SHP77 (cell line): Measurements from ENCODE around the gene LTB.
A peak's percentile ranks its signal among the peaks of the same experiment; 100 is the strongest.

Experiments used
- DNase-seq, 2 experiments: peaks; one replicate each; lab custom pipeline; 2025; lab: John Stamatoyannopoulos, UW

The LTB gene

GRCh38 chr6:31582230-31582643, at the start of gene LTB:
Gene LTB, minus strand, starts transcription at chr6:31582424. Its CDS starts 7 bp downstream, at chr6:31582417.
- DNase-seq = no peak

DNA sequence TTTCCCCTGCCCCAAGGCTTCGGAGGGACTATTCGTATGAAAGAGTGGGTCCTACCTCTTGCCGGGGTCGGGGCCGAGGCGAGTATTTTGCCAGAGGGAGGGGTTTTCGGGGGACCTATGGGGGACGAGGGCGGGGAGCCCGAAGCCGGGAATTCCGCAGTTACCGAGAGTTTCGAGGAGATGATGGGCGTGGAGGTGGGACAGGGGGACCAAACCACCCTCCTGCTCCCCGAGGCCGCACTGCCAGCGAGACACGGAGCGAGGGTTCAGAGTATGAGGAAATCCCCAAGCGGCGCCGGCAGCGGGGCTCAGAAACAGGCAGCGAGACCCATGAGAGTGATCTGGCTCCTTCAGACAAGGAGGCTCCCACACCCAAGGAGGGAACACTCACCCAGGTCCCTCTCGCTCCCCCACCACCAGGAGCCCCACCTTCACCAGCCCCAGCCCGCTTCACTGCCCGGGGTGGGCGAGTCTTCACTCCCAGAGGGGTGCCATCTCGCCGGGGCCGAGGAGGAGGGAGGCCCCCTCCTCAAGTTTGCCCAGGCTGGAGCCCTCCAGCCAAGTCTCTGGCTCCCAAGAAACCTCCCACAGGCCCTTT, 49.6 kb upstream of the LTB start:
- DNase-seq = no peak

DNA sequence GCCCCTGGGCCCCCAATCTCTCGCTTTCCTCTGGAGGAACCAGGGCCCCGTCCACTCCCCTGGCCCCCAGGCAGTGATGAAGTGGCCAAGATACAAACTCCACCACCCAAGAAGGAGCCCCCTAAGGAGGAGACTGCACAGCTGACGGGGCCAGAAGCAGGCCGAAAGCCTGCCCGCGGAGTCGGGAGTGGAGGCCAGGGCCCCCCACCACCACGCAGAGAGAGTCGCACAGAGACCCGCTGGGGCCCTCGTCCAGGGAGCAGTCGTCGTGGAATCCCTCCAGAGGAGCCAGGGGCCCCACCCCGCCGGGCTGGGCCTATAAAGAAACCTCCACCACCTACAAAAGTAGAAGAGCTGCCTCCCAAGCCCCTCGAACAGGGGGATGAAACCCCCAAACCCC, 49.0 kb upstream of the LTB start:
- no peak for DNase-seq

GRCh38 chr6:31630177-31630934, 48.1 kb upstream of the LTB start:
- DNase-seq = no peak

- DNase-seq = no peak
Measured at GRCh38 chr6:31629014-31629413, 46.8 kb upstream of the LTB start.

DNA sequence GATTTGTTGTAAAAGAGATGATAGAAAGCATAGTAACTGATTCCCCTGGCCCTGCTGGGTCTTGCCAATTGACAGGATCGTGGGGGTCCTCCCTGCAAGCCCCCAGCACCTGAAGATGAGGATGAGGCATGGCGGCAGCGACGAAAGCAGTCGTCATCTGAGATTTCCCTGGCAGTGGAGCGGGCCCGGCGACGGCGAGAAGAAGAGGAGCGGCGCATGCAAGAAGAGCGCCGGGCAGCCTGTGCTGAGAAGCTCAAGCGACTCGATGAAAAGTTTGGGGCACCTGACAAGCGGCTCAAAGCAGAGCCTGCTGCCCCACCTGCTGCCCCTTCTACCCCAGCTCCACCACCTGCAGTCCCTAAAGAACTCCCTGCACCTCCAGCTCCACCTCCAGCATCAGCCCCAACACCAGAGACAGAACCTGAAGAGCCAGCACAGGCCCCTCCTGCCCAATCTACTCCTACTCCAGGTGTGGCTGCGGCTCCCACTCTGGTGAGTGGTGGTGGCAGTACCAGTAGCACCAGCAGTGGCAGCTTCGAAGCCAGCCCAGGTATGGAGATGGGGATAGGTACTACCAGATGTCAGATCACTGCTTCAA, 45.6 kb upstream of the LTB start:
- no peak for DNase-seq

- DNase-seq = no peak
Measured at GRCh38 chr6:31626952-31627351, 44.7 kb upstream of the LTB start.

GRCh38 chr6:31624070-31624469, 41.8 kb upstream of the LTB start:
- no peak for DNase-seq

GRCh38 chr6:31622684-31623091, 40.5 kb upstream of the LTB start:
- DNase-seq = no peak

- no peak for DNase-seq
Measured at GRCh38 chr6:31621991-31622390, 39.8 kb upstream of the LTB start.

DNA sequence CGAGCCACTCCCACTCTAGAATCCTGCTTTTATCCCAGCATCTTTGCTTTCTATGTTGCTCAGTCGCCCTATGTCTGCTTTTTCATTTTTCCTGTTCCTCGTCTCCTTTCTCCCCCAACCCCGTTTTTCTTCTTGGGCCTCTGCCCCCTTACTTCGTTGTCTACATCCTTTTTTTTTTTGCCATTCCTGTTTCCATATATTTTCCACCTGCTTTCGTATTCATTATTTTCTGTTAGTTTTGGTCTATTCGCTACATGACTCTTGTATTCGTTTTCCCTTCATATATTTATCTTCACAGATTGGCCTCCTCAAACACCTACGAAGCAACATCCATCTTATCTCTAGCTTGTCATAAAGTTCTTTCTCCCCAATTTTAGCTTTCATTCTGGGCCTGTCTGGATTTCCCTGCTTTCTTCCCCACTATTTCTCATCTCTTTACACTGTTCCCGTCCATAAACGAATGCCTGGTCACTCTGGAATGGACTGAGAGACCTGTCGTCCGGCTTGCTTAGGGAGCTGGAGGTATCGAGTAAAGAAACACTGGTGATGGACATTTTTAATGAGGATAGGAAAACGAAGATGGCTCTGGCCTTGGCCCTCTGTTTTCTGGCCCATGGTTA, 39.2 kb upstream of the LTB start:
- no peak for DNase-seq

- DNase-seq = peak; percentile 40 to 79
Measured at GRCh38 chr6:31620586-31621319, 38.5 kb upstream of the LTB start, which contains the start of gene PRRC2A. Gene PRRC2A, plus strand, starts transcription at chr6:31620715. Its CDS starts 2,075 bp downstream, at chr6:31622790.

GRCh38 chr6:31619805-31620585, 37.8 kb upstream of the LTB start:
- peak; percentile 97 to 98 for DNase-seq

DNA sequence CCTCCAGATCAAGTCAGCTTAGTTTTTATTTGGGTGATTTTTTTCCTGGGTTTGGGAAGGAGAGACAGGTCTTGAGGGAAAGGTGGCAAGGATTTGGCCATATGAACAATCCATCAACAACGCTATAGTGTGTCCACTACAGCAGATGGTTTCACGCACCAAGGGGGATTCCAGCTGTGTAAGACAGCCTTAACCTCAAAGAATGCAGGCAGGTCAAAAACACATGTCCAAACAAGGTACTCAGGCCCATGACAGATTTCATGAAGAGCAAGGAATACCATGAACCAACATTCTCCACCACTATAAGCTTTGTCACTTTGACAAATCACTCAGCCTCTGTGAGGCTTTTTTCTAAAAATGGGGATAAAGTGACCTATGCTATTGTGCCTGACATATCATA, 34.8 kb upstream of the LTB start:
- DNase-seq = no peak

DNA sequence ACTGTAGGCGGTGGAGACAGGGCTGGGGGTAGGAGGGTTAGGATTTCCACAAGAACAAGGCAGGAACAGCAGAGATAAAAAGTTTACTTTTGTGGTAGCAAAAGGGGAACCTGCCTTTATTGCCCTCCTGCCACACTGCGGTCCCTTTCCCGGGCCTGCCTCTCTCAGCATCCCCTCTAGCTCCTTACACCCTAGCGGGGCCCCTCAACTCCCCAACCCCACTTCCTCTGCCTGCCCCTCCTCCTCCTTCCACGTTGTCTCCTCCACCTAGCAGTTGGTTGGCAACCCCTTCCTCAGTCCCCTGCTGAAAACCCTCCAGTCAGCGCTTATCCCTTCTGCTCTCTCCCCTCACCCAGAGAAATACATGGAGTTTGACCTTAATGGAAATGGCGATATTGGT, 33.5 kb upstream of the LTB start:
- no peak for DNase-seq

DNA sequence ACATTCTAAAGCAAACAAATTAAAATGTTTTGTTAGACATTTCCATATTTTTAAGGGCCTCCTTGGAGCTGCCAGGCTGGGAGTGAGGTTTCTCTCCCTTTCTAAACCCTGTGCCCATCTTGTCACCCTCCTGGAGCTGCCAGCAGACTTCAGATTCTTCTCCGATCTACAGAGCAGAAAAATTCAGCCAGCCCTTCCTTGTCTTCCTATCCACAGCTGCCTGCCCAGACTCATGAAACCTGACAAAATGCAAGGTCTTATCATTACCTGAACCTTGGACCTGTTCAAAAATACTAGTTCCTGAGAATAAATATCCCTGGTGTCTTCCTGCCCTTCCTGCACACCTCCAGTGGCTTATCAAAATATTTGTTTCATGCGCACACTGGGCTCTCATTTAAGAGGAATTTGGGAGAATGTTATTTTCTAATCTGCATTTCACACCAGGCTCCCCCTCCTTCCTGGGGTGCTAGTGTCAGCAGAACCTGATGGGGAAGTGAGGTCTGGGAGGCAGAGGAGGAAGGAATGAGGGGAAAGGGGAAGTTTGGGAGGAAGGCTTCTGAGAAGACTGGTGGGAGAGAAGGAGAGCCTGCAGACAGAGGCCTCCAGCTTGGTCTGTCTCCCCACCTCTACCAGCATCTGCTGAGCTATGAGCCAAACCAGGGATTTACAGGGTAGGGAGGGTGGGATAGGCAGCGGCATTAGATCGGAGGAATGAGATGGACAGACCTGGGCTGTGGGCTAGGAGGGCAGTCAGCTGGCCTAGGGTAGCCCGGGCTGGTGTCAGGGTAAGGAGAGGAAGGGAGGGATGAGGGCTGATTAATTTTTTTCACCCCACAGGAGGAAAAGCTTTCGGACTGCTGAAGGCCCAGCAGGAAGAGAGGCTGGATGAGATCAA, 32.7 kb upstream of the LTB start, which contains the start of gene AIF1:
TSS of gene AIF1 (plus strand) at position 551 of the 895 bp plus-strand sequence. CDS start at position 647, 96 bp downstream.
- DNase-seq = no peak

- DNase-seq = no peak
Measured at GRCh38 chr6:31614075-31614619, 31.9 kb upstream of the LTB start.

GRCh38 chr6:31610968-31611367, 28.7 kb upstream of the LTB start:
- DNase-seq = no peak

GRCh38 chr6:31609519-31610406, 27.5 kb upstream of the LTB start:
- DNase-seq = no peak
